Endothelial cell of umbilical vein (primary cell): ENCODE measurements around the gene RASIP1. TPM values are rescaled to one million over a fixed set of nuclear protein-coding genes. Genes with fewer than 3 reads are reported as not detected.

Experiments used
- BruUV-seq: library from RNA; stranded (reverse); fragments of 400-500 nt; replicated peaks from 2 replicates; lab custom pipeline; 2021; lab: Mats Ljungman, UMichigan
- CTCF ChIA-PET: fragments of 300-600, 350-600 bp; sonication (Branson Sonifier 250); formaldehyde crosslinking; loops from one replicate; lab custom pipeline; 2021; ENCODE audit warnings: antibody characterized with exemption, inconsistent platforms; lab: Charles Lee
- POLR2A ChIA-PET: fragments of 300-600, 350-600 bp; sonication (Branson Sonifier 250); formaldehyde crosslinking; loops from one replicate; lab custom pipeline; 2021; ENCODE audit warnings: antibody characterized with exemption, inconsistent platforms; lab: Charles Lee
- DNase-seq: peaks from one replicate; pipeline ENCODE4 v3.0.0-alpha.2; 2011; ENCODE audit warnings: low read depth, low spot score
- FAIRE-seq: peaks from 2 replicates; lab custom pipeline; 2011; peaks lifted over from hg19 to GRCh38; lab: Jason Lieb, UNC
- H2AFZ ChIP-seq: 2 replicates; pipeline ENCODE4 v1.6.0; 2012; ENCODE audit warnings: low read depth, low read length, control low read depth, inconsistent platforms
- H3K27ac ChIP-seq: 2 replicates; pipeline ENCODE4 v1.5.1; 2011; ENCODE audit warnings: low read depth, mild to moderate bottlenecking, control low read depth, low read length, moderate library complexity; ENCODE audit not compliant: insufficient read depth
- H3K27me3 ChIP-seq, 2 experiments: 2 replicates each; pipeline versions ENCODE4 v1.6.0 to v1.6.1; 2011; ENCODE audit warnings: low read length in 2 of 2, mixed read lengths in 1 of 2; ENCODE audit not compliant: control insufficient read depth in 2 of 2, insufficient read depth in 2 of 2
- H3K36me3 ChIP-seq, 2 experiments: 2 replicates in 1 of 2; 3 replicates in 1 of 2; pipeline ENCODE4 v1.5.1; 2011; ENCODE audit warnings: low read length in 2 of 2, mild to moderate bottlenecking in 1 of 2, moderate library complexity in 1 of 2; ENCODE audit not compliant: control insufficient read depth in 2 of 2, insufficient read depth in 2 of 2; ENCODE audit errors: extremely low read depth in 1 of 2
- H3K4me1 ChIP-seq: 3 replicates; pipeline ENCODE4 v1.5.1; 2011; ENCODE audit warnings: mild to moderate bottlenecking, low read length; ENCODE audit not compliant: control insufficient read depth, insufficient read depth; ENCODE audit errors: extremely low read depth
- H3K4me2 ChIP-seq: 2 replicates; pipeline ENCODE4 v1.6.1; 2011; ENCODE audit warnings: low read length, control low read depth, mixed read lengths; ENCODE audit not compliant: insufficient read depth
- H3K4me3 ChIP-seq, 3 experiments: fragments of 200-600 bp in 1 of 3; sonication (generic), shearing (Covaris generic) in 1 of 3; replicated peaks in 1 of 3; 2 replicates each; pipeline ENCODE4 v1.5.1; 2011 to 2016; ENCODE audit warnings: control low read depth in 3 of 3, low read length in 3 of 3, mild to moderate bottlenecking in 2 of 3, inconsistent platforms in 1 of 3, low read depth in 1 of 3, moderate library complexity in 1 of 3; ENCODE audit not compliant: insufficient read depth in 1 of 3
- H3K79me2 ChIP-seq: 2 replicates; pipeline ENCODE4 v1.6.0; 2012; ENCODE audit warnings: low read length, inconsistent platforms; ENCODE audit not compliant: control insufficient read depth, insufficient read depth
- H3K9ac ChIP-seq: replicated peaks from 2 replicates; pipeline ENCODE3; 2011; ENCODE audit warnings: low read length, control low read depth; ENCODE audit not compliant: insufficient read depth; ENCODE audit errors: extremely low read depth
- H3K9me1 ChIP-seq: replicated peaks from 3 replicates; pipeline ENCODE4 v1.6.0; 2011; ENCODE audit warnings: mild to moderate bottlenecking, low read length; ENCODE audit not compliant: control insufficient read depth, insufficient read depth; ENCODE audit errors: extremely low read depth
- H3K9me3 ChIP-seq: replicated peaks from 2 replicates; pipeline ENCODE4 v1.5.1; 2012; ENCODE audit warnings: low read length, inconsistent platforms; ENCODE audit not compliant: control insufficient read depth, insufficient read depth
- H4K20me1 ChIP-seq: replicated peaks from 2 replicates; pipeline ENCODE3; 2011; ENCODE audit warnings: mild to moderate bottlenecking, low read length; ENCODE audit not compliant: control insufficient read depth, insufficient read depth; ENCODE audit errors: extremely low read depth
- CTCF ChIP-seq, 2 donors: IDR thresholded peaks; 1 replicate in 1 of 2; 2 replicates in 1 of 2; pipeline ENCODE4 v1.5.1; 2011; ENCODE audit warnings: low read length in 2 of 2, mild to moderate bottlenecking in 2 of 2, moderate library complexity in 2 of 2, control low read depth in 1 of 2, inconsistent platforms in 1 of 2, low read depth in 1 of 2; ENCODE audit not compliant: insufficient read depth in 1 of 2; ENCODE audit errors: extremely low read depth in 1 of 2
- JUN ChIP-seq: IDR thresholded peaks from 2 replicates; pipeline ENCODE4 v1.6.1; 2011; ENCODE audit warnings: borderline replicate concordance, low read depth; ENCODE audit not compliant: insufficient read length, insufficient read depth
- MAX ChIP-seq: IDR thresholded peaks from 2 replicates; pipeline ENCODE4 v1.6.1; 2011; ENCODE audit not compliant: insufficient read depth, insufficient read length
- MYC ChIP-seq: IDR thresholded peaks from one replicate; pipeline ENCODE4 v1.6.1; 2011; ENCODE audit warnings: mild to moderate bottlenecking, low read depth, low read length
- POLR2A ChIP-seq: IDR thresholded peaks from 2 replicates; pipeline ENCODE4 v1.6.1; 2012; ENCODE audit warnings: low read depth, mild to moderate bottlenecking, control low read depth, low read length
- dilution Hi-C: fragments of 300-500 bp; cut with MboI; formaldehyde crosslinking; loops from one replicate; pipeline ENCODE4 v1.15.0; 2019; ENCODE audit warnings: low sequenced_read_pairs; ENCODE audit not compliant: extremely low pct_ligation_motif_present
- intact Hi-C: fragments of 100-400 bp; cut with micrococcal nuclease; formaldehyde crosslinking; loops from one replicate; pipeline ENCODE4 v1.10.0; 2022
- polyA plus RNA-seq, 4 experiments: library from polyadenylated mRNA; depleted of rRNA in 3 of 4; stranded (reverse) in 3 of 4; unstranded in 1 of 4; fragments of >200 nt; gene quantifications; 2 replicates each; pipeline versions ENCODE4 v1.2.1 to v1.2.3, GENCODE V29; 2011 to 2012; ENCODE audit warnings: missing spikeins in 1 of 4
- total RNA-seq: library from RNA; stranded (reverse); gene quantifications from 2 replicates; pipeline ENCODE4 v1.2.3, GENCODE V29; 2021

The RASIP1 gene
- total and polyA plus RNA-seq, 2 donors (not counting 3 experiments of a cell fraction or from before 2014, with no cell fraction given): 66.2 to 82.1 TPM

GRCh38 chr19:48670699-48671445 lies 69.5 kb downstream of the RASIP1 start:
- FAIRE-seq: no peak
- no peak overlapping the region for H3K27ac ChIP-seq
- DNase-seq: no peak
- dilution Hi-C loops: no loop called here
- TF ChIP-seq MYC (no peak), JUN (no peak), POLR2A (no peak), MAX (no peak), CTCF (IDR thresholded peaks at IDR 0.05; ENCODE audit: extremely low read depth in 1 of 2, insufficient read depth in 1 of 2, low read depth in 1 of 2, low read length in 2 of 2) (no peak)
- H4K20me1 ChIP-seq: no peaks in the 10 kb centered on the region
- no TSS peak for BruUV-seq
- no peaks in the 10 kb centered on the region for H3K79me2 ChIP-seq
- no peak overlapping the region for H3K9ac ChIP-seq
- no peaks in the 10 kb centered on the region for H3K9me1 ChIP-seq
- H3K9me3 ChIP-seq: no peaks in the 10 kb centered on the region
- no peaks in the 10 kb centered on the region for H3K27me3 ChIP-seq
- intact Hi-C loops: no loop called here
- H3K4me3 ChIP-seq: no peak overlapping the region
- H2AFZ ChIP-seq: no peak overlapping the region
- CTCF ChIA-PET: no interaction called here
- no peak overlapping the region for H3K4me2 ChIP-seq
- no peaks in the 10 kb centered on the region for H3K36me3 ChIP-seq
- no peaks in the 10 kb centered on the region for H3K4me1 ChIP-seq
- POLR2A ChIA-PET: interaction anchor here (1.4 kb wide), 1 partner anchor 25 kb away, joined by 3 read pairs; the partner anchor contains the start of gene CA11

Other genes starting within 250 kb of the RASIP1 start
- gene LMTK3, start 228.8 kb downstream of the RASIP1 start, total RNA-seq: 0.11 TPM in 1 of 2 replicates, not detected in the other
- gene LMTK3, start 228.8 kb downstream of the RASIP1 start, polyA plus RNA-seq: 0.05 and 0.14 TPM in 2 replicates
- gene SULT2B1, start 188.4 kb downstream of the RASIP1 start, total RNA-seq: not detected in 2 replicates
- gene SULT2B1, start 188.4 kb downstream of the RASIP1 start, polyA plus RNA-seq: not detected in 2 replicates
- gene SPACA4, start 133.9 kb downstream of the RASIP1 start, total RNA-seq: not detected in 2 replicates
- not detected in 2 replicates for gene SPACA4, start 133.9 kb downstream of the RASIP1 start, polyA plus RNA-seq
- gene FAM83E, start 125.5 kb downstream of the RASIP1 start, total RNA-seq: 1.7 and 3.5 TPM in 2 replicates
- 0.04 and 0.10 TPM in 2 replicates for gene FAM83E, start 125.5 kb downstream of the RASIP1 start, polyA plus RNA-seq
- 1,402 and 1,407 TPM in 2 replicates for gene RPL18, start 121.4 kb downstream of the RASIP1 start, total RNA-seq
- 2,154 and 2,376 TPM in 2 replicates for gene RPL18, start 121.4 kb downstream of the RASIP1 start, polyA plus RNA-seq
- gene SPHK2, start 121.1 kb downstream of the RASIP1 start, total RNA-seq: 30.5 and 31.1 TPM in 2 replicates
- gene SPHK2, start 121.1 kb downstream of the RASIP1 start, polyA plus RNA-seq: 20.2 and 23.4 TPM in 2 replicates
- gene DBP, start 103.2 kb downstream of the RASIP1 start, total RNA-seq: 0.78 and 1.5 TPM in 2 replicates
- gene DBP, start 103.2 kb downstream of the RASIP1 start, polyA plus RNA-seq: 1.8 and 2.0 TPM in 2 replicates
- gene CA11, start 94.4 kb downstream of the RASIP1 start, total RNA-seq: 2.8 TPM in 2 replicates
- 2.6 and 4.7 TPM in 2 replicates for gene CA11, start 94.4 kb downstream of the RASIP1 start, polyA plus RNA-seq
- gene NTN5, start 67.6 kb downstream of the RASIP1 start, total RNA-seq: 0.35 TPM in 1 of 2 replicates, not detected in the other
- gene NTN5, start 67.6 kb downstream of the RASIP1 start, polyA plus RNA-seq: 0.11 and 0.18 TPM in 2 replicates
- not detected in 2 replicates for gene FUT2, start 44.6 kb downstream of the RASIP1 start, total RNA-seq
- gene FUT2, start 44.6 kb downstream of the RASIP1 start, polyA plus RNA-seq: not detected in 2 replicates
- 0.76 and 0.84 TPM in 2 replicates for gene MAMSTR, start 20.9 kb downstream of the RASIP1 start, total RNA-seq
- 0.57 and 0.94 TPM in 2 replicates for gene MAMSTR, start 20.9 kb downstream of the RASIP1 start, polyA plus RNA-seq
- gene IZUMO1, start 6.3 kb upstream of the RASIP1 start, total RNA-seq: 1.2 TPM in 2 replicates
- gene IZUMO1, start 6.3 kb upstream of the RASIP1 start, polyA plus RNA-seq: 0.18 and 0.35 TPM in 2 replicates
- 4.8 and 5.2 TPM in 2 replicates for gene FUT1, start 12.0 kb upstream of the RASIP1 start, total RNA-seq
- 1.9 and 2.6 TPM in 2 replicates for gene FUT1, start 12.0 kb upstream of the RASIP1 start, polyA plus RNA-seq
- not detected in 2 replicates for gene FGF21, start 14.9 kb upstream of the RASIP1 start, total RNA-seq
- not detected in 2 replicates for gene FGF21, start 14.9 kb upstream of the RASIP1 start, polyA plus RNA-seq
- gene BCAT2, start 70.4 kb upstream of the RASIP1 start, total RNA-seq: 53.9 and 62.5 TPM in 2 replicates
- 62.0 and 74.7 TPM in 2 replicates for gene BCAT2, start 70.4 kb upstream of the RASIP1 start, polyA plus RNA-seq
- gene HSD17B14, start 95.9 kb upstream of the RASIP1 start, total RNA-seq: 20.9 and 21.5 TPM in 2 replicates
- gene HSD17B14, start 95.9 kb upstream of the RASIP1 start, polyA plus RNA-seq: 44.5 and 46.3 TPM in 2 replicates
- gene PLEKHA4, start 128.0 kb upstream of the RASIP1 start, total RNA-seq: 4.9 and 10.1 TPM in 2 replicates
- 3.9 and 4.5 TPM in 2 replicates for gene PLEKHA4, start 128.0 kb upstream of the RASIP1 start, polyA plus RNA-seq
- 67.4 and 73.4 TPM in 2 replicates for gene PPP1R15A, start 131.8 kb upstream of the RASIP1 start, total RNA-seq
- gene PPP1R15A, start 131.8 kb upstream of the RASIP1 start, polyA plus RNA-seq: 34.3 and 42.3 TPM in 2 replicates
- gene TULP2, start 158.1 kb upstream of the RASIP1 start, total RNA-seq: not detected in 2 replicates
- 0.08 and 0.18 TPM in 2 replicates for gene TULP2, start 158.1 kb upstream of the RASIP1 start, polyA plus RNA-seq
- 190 and 194 TPM in 2 replicates for gene NUCB1, start 159.7 kb upstream of the RASIP1 start, total RNA-seq
- 231 and 237 TPM in 2 replicates for gene NUCB1, start 159.7 kb upstream of the RASIP1 start, polyA plus RNA-seq
- not detected in 2 replicates for gene DHDH, start 193.1 kb upstream of the RASIP1 start, total RNA-seq
- not detected in 2 replicates for gene DHDH, start 193.1 kb upstream of the RASIP1 start, polyA plus RNA-seq
- gene BAX, start 214.3 kb upstream of the RASIP1 start, total RNA-seq: 267 and 295 TPM in 2 replicates
- 283 and 359 TPM in 2 replicates for gene BAX, start 214.3 kb upstream of the RASIP1 start, polyA plus RNA-seq
- gene FTL, start 224.7 kb upstream of the RASIP1 start, total RNA-seq: 1,636 and 1,937 TPM in 2 replicates
- 2,748 and 3,914 TPM in 2 replicates for gene FTL, start 224.7 kb upstream of the RASIP1 start, polyA plus RNA-seq